GM12872 (cell line): Measurements from ENCODE around the gene SLC25A3.

ENCODE experiments used
- TF ChIP-seq, protein P1 (sequence below): IDR thresholded peaks from 3 replicates; pipeline ENCODE4 v1.5.1; 2011; ENCODE audit warnings: low read depth, mild to moderate bottlenecking, low read length, moderate library complexity; ENCODE audit not compliant: insufficient read depth

SLC25A3 gene

DNA sequence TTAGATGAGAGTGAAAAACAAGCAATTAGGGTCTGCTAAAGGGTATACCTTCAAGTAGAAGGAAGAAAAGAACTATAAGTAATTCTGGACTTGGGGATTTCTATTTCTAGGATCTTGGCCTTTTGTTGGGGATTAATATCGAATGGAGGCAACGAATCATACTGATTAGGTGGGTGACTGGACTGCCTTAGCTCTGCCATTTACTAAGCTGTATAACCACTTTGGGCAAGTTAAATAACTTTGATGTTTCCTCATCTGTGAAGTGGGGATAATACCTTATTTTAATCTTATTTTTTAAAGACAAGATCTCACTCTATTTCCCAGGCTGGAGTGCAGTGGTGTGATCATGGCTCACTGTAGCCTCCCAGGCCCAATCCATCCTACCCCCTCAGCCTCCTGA, 44.5 kb downstream of the SLC25A3 start:
- TF ChIP-seq, protein P1, sequence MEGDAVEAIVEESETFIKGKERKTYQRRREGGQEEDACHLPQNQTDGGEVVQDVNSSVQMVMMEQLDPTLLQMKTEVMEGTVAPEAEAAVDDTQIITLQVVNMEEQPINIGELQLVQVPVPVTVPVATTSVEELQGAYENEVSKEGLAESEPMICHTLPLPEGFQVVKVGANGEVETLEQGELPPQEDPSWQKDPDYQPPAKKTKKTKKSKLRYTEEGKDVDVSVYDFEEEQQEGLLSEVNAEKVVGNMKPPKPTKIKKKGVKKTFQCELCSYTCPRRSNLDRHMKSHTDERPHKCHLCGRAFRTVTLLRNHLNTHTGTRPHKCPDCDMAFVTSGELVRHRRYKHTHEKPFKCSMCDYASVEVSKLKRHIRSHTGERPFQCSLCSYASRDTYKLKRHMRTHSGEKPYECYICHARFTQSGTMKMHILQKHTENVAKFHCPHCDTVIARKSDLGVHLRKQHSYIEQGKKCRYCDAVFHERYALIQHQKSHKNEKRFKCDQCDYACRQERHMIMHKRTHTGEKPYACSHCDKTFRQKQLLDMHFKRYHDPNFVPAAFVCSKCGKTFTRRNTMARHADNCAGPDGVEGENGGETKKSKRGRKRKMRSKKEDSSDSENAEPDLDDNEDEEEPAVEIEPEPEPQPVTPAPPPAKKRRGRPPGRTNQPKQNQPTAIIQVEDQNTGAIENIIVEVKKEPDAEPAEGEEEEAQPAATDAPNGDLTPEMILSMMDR: no peak

DNA sequence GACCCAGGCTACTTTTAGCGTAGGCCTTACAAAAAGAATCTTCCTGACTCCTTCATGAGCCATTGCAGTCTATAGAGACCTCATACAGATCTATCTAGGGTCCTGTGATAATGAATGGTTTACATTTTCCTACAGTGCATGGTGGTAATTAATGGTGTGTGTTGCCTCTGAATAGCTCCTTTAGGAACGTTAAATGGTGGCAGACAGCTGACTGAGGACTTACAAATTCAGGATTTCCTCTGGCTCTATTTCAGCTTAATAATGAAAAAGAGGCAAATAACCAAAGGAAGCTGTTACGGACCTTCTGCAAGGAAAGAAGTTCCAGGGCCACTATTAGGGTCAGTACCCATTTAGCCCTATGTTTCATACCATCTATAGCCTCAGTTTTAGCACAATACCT, 46.0 kb downstream of the SLC25A3 start:
- TF ChIP-seq, protein P1: no peak

GRCh38 chr12:98644433-98644711, 50.9 kb downstream of the SLC25A3 start:
- TF ChIP-seq, protein P1: 0 out of 3 replicates have a peak, but pooled peaks have one; percentile 22

DNA sequence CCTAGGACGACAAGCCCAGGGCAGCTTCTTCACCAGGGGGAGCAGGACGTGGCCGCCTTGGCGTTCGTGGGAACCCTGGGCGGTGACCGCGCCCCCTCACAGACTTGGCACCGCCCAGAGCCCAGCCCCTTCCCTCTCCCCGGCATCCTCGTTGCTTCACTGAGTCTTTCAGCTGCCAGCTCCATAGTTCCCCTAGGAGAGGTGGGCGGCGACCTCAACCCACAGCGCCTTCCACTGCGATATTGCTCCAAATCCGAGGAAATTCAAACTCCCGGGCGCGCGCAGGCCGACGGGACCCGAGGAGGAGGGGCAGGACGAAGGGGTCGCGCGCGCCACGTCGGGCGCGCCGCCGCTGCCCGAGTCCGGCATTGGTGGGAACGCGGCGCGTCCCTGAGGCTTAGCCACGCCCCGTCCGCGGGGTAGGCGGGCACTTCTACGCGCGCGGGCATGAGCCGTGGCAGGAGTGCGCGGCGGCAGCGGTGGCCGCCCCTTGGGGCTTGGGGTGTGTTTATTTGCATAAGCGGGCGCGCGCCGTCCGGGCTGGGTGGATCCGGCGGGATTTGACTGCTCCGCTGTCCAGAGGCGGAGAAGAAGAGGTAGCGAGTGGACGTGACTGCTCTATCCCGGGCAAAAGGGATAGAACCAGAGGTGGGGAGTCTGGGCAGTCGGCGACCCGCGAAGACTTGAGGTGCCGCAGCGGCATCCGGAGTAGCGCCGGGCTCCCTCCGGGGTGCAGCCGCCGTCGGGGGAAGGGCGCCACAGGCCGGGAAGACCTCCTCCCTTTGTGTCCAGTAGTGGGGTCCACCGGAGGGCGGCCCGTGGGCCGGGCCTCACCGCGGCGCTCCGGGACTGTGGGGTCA, 51.5 kb downstream of the SLC25A3 start, which contains the start of the genes APAF1 and IKBIP:
TSS of gene APAF1 (plus strand) at position 579 of the 860 bp plus-strand sequence. CDS start 3,070 bp downstream, outside the sequence.
TSS of gene IKBIP (minus strand) at position 77 of the 860 bp plus-strand sequence. CDS start 87 bp downstream, outside the sequence.
- TF ChIP-seq, protein P1: no peak

- TF ChIP-seq, protein P1: 0 out of 3 replicates have a peak, but pooled peaks have one; percentile 13
These were observed 52.1 kb downstream of the SLC25A3 start for GRCh38 chr12:98645572-98646067.

GRCh38 chr12:98646294-98647090, 53.0 kb downstream of the SLC25A3 start:
- TF ChIP-seq, protein P1: peak; percentile 27; the same call in 1 of the 3 replicates

DNA sequence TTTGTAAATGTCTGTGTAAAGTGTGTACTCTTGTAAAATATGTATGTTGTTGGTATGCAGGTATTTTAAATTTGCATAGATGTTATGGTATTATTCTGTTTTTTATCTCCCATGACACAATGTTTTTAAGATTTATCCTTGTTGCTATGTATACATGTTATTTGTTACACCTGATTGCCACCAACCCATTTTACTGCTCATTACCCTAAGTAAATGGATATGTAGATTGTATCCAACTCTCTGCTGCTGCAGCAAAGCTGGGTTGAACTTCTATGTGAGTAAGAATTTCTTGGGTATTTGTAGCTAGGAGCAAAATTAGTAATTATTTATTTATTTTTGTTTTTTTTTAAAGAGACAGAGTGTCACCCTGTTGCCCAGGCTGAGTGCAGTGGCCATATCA, 57.8 kb downstream of the SLC25A3 start:
- TF ChIP-seq, protein P1: no peak
